Measurements from ENCODE around the gene PLA2G12B. TPM values are rescaled to one million over a fixed set of nuclear protein-coding genes. Genes with fewer than 3 reads are reported as not detected.

The PLA2G12B gene
- polyA plus RNA-seq, 3 donors, result not detected

GRCh38 chr10:72911758-72912157, 42.8 kb downstream of the PLA2G12B start:
- Histone ChIP-seq H4K20me1 (ENCODE audit: insufficient read depth, low read length) (no peaks in the 10 kb centered on the region), H3K27ac (ENCODE audit: low read depth in 1 of 2, low read length in 2 of 2) (no peak overlapping the region), H3K4me1 (ENCODE audit: control insufficient read depth in 1 of 2, insufficient read depth in 2 of 2, low read length in 2 of 2) (no peaks in the 10 kb centered on the region), H3K79me2 (ENCODE audit: insufficient read depth, low read length) (no peaks in the 10 kb centered on the region), H3K9ac (ENCODE audit: insufficient read depth, low read length, poor library complexity, severe bottlenecking) (no peak overlapping the region), H3K36me3 (replicated peaks in 1 of 2; ENCODE audit: control insufficient read depth in 1 of 2, insufficient read depth in 2 of 2, low read length in 2 of 2) (no peaks in the 10 kb centered on the region), H2AFZ (ENCODE audit: insufficient read depth, low read depth, low read length, poor library complexity, severe bottlenecking) (no peak overlapping the region), H3K9me3 (replicated peaks in 1 of 2; ENCODE audit: control insufficient read depth in 1 of 2, insufficient read depth in 1 of 2, low read length in 2 of 2) (no peaks in the 10 kb centered on the region), H3K27me3 (ENCODE audit: control insufficient read depth in 2 of 2, insufficient read depth in 2 of 2, low read length in 2 of 2) (no peaks in the 10 kb centered on the region), H3K4me3 (replicated peaks in 1 of 3; ENCODE audit: low read depth in 2 of 3, low read length in 3 of 3) (no peak overlapping the region), H3K4me2 (replicated peaks; ENCODE audit: extremely low read depth, low read length, poor library complexity, severe bottlenecking) (no peak overlapping the region)
- intact Hi-C loops (cut with micrococcal nuclease), result no loop called here
- WGBS (ENCODE audit: insufficient coverage), result no CpG with 5 or more reads among the region's 2 CpGs
- Mint-ChIP-seq H3K27me3 (ENCODE audit: low read depth in 3 of 3) (peaks cover 1 to 2% (median 1%) of the 10 kb centered on the region in 3 donors), H3K27ac (no peak overlapping the region), H3K4me1 (no peaks in the 10 kb centered on the region), H3K36me3 (no peaks in the 10 kb centered on the region), H3K4me3 (no peak overlapping the region), H3K9me3 (peaks cover 0 to 2% (median 0%) of the 10 kb centered on the region in 7 donors)
- DNase-seq, result no peak
- TF ChIP-seq CTCF (IDR thresholded peaks at IDR 0.05), result no peak

- Histone ChIP-seq H3K9me3 (replicated peaks in 1 of 2; ENCODE audit: control insufficient read depth in 1 of 2, insufficient read depth in 1 of 2, low read length in 2 of 2) (no peaks in the 10 kb centered on the region), H3K4me3 (replicated peaks in 1 of 3; ENCODE audit: low read depth in 2 of 3, low read length in 3 of 3) (no peak overlapping the region), H3K27ac (ENCODE audit: low read depth in 1 of 2, low read length in 2 of 2) (no peak overlapping the region), H2AFZ (ENCODE audit: insufficient read depth, low read depth, low read length, poor library complexity, severe bottlenecking) (no peak overlapping the region), H3K36me3 (replicated peaks in 1 of 2; ENCODE audit: control insufficient read depth in 1 of 2, insufficient read depth in 2 of 2, low read length in 2 of 2) (no peaks in the 10 kb centered on the region), H3K9ac (ENCODE audit: insufficient read depth, low read length, poor library complexity, severe bottlenecking) (no peak overlapping the region), H3K79me2 (ENCODE audit: insufficient read depth, low read length) (no peaks in the 10 kb centered on the region), H3K27me3 (ENCODE audit: control insufficient read depth in 2 of 2, insufficient read depth in 2 of 2, low read length in 2 of 2) (no peaks in the 10 kb centered on the region), H3K4me2 (replicated peaks; ENCODE audit: extremely low read depth, low read length, poor library complexity, severe bottlenecking) (no peak overlapping the region), H3K4me1 (ENCODE audit: control insufficient read depth in 1 of 2, insufficient read depth in 2 of 2, low read length in 2 of 2) (peaks cover under 1 to 1% of the 10 kb centered on the region in 2 donors), H4K20me1 (ENCODE audit: insufficient read depth, low read length) (no peaks in the 10 kb centered on the region)
- Mint-ChIP-seq H3K9me3 (peaks cover 0 to 2% (median 0%) of the 10 kb centered on the region in 7 donors), H3K4me1 (peaks cover 8% of the 10 kb centered on the region), H3K27me3 (ENCODE audit: low read depth in 3 of 3) (peaks cover 1 to 4% (median 2%) of the 10 kb centered on the region in 3 donors), H3K4me3 (no peak overlapping the region), H3K27ac (no peak overlapping the region), H3K36me3 (no peaks in the 10 kb centered on the region)
- intact Hi-C loops (cut with micrococcal nuclease), result no loop called here
- no peak for DNase-seq
- no peak for TF ChIP-seq CTCF (IDR thresholded peaks at IDR 0.05)
Observed at GRCh38 chr10:72910705-72911104, 43.9 kb downstream of the PLA2G12B start.

Measured in CD14-positive monocyte (primary cell).